Measurements from ENCODE around the gene IKZF1. TPM values are rescaled to one million over a fixed set of nuclear protein-coding genes. Genes with fewer than 3 reads are reported as not detected.
A peak's percentile ranks its signal among the peaks of the same experiment; 100 is the strongest.

Gene IKZF1
- total and polyA plus RNA-seq, 9 of the 15 experiments (the other 6 are each of a cell fraction or from before 2014, with no cell fraction given): 12.6 to 85.3 (median 44.7) TPM

DNA sequence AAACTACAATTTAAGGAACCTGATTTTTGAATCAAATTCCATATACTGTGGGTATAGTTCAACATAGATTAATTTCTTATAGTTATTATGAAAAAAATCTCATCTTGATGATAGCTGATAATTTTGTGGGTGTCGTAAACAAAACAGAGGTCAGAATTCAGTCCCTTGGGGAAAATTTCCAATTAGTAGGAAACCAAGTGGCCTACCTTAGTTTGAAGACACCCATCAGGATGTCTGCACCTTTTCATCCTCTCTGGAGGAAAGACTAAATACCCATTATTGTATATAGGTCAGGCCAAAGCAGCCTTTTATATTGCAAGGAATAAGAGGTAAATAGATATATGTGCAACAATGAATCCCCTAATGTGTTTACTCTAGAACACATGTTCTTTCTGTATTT is 6.4 kb downstream of the IKZF1 start:
- Histone ChIP-seq H3K9ac (ENCODE audit: insufficient read depth in 1 of 2, low read depth in 2 of 2, low read length in 2 of 2) (peak overlapping the region in 1 of 2 experiments; percentile 78; a peak in 1 of 4 replicates), H3K27me3 (ENCODE audit: control insufficient read depth in 2 of 2, insufficient read depth in 2 of 2, low read length in 2 of 2) (no peaks in the 10 kb centered on the region)
- WGBS (ENCODE audit: insufficient coverage, low coverage, missing lambda C conversion rate): 93% methylated on average over 1 of the region's 1 CpG

GRCh38 chr7:50312250-50313162 is 8.0 kb downstream of the IKZF1 start:
- H3K27me3 ChIP-seq (ENCODE audit: control insufficient read depth in 2 of 2, insufficient read depth in 2 of 2, low read length in 2 of 2): no peaks in the 10 kb centered on the region
- ATAC-seq (peak; percentile 25), FAIRE-seq (peak; percentile 6), DNase-seq (ENCODE audit: extremely low read depth in 1 of 4, low spot score in 3 of 4) (peak in 1 of 4 experiments; percentile 47)
- peak overlapping the region; percentile 48 for H3K27ac ChIP-seq (ENCODE audit: extremely low read depth, low read depth, low read length)
- WGBS (ENCODE audit: insufficient coverage, low coverage, missing lambda C conversion rate): 23% methylated on average over 10 of the region's 10 CpGs
- in situ Hi-C loops (cut with MboI) (no loop called here), intact Hi-C loops (cut with micrococcal nuclease) (no loop called here)
- H3K4me1 ChIP-seq (replicated peaks in 1 of 2; ENCODE audit: control insufficient read depth in 2 of 2, insufficient read depth in 2 of 2, low read length in 2 of 2): peaks cover 24 to 77% of the 10 kb centered on the region in 2 experiments
- ChIA-PET POLR2A (interaction anchor here (0.7 to 1.2 kb wide), 8 partner anchors 8 to 26 kb away, joined by 3 to 5 read pairs (median 3); no protein-coding TSS in a partner anchor), CTCF (ENCODE audit: low intra/inter-chr PET ratio) (no interaction called here)
- H3K9me3 ChIP-seq (replicated peaks; ENCODE audit: control insufficient read depth, insufficient read depth, low read depth, low read length): no peaks in the 10 kb centered on the region
- peak overlapping the region; percentile 4; the same call in 1 of the 2 replicates for H3K4me3 ChIP-seq
- H3K9me1 ChIP-seq (ENCODE audit: control insufficient read depth, insufficient read depth, low read length): no peaks in the 10 kb centered on the region
- H3K4me2 ChIP-seq (ENCODE audit: insufficient read depth, low read length): peak overlapping the region; percentile 78
- peaks cover 99% of the 10 kb centered on the region for H3K79me2 ChIP-seq (ENCODE audit: control insufficient read depth, insufficient read depth, low read length)
- no TSS peak for BruUV-seq (replicated peaks)
- H2AFZ ChIP-seq (ENCODE audit: low read depth, low read length): peak overlapping the region; percentile 46
- H3K36me3 ChIP-seq (ENCODE audit: control insufficient read depth, insufficient read depth, low read length): peaks cover 22% of the 10 kb centered on the region
- H4K20me1 ChIP-seq (replicated peaks; ENCODE audit: control insufficient read depth, insufficient read depth, low read length): no peaks in the 10 kb centered on the region
- peak overlapping the region; percentile 54 to 79; a peak in 3 of 4 replicates for H3K9ac ChIP-seq (ENCODE audit: insufficient read depth in 1 of 2, low read depth in 2 of 2, low read length in 2 of 2)
- TF ChIP-seq NR2C1 (IDR thresholded peaks at IDR 0.05) (peak; percentile 14; the same call in 1 of the 2 replicates), NR2C1 (tag; IDR thresholded peaks at IDR 0.05) (no peak), RBBP5 (IDR thresholded peaks at IDR 0.05; ENCODE audit: borderline replicate concordance, insufficient read depth, low read length, poor library complexity, severe bottlenecking) (peak; percentile 59), ZNF175 (CRISPR knock-in tag; IDR thresholded peaks at IDR 0.05; ENCODE audit: low read depth) (no peak)
- TF ChIP-seq, protein P1, sequence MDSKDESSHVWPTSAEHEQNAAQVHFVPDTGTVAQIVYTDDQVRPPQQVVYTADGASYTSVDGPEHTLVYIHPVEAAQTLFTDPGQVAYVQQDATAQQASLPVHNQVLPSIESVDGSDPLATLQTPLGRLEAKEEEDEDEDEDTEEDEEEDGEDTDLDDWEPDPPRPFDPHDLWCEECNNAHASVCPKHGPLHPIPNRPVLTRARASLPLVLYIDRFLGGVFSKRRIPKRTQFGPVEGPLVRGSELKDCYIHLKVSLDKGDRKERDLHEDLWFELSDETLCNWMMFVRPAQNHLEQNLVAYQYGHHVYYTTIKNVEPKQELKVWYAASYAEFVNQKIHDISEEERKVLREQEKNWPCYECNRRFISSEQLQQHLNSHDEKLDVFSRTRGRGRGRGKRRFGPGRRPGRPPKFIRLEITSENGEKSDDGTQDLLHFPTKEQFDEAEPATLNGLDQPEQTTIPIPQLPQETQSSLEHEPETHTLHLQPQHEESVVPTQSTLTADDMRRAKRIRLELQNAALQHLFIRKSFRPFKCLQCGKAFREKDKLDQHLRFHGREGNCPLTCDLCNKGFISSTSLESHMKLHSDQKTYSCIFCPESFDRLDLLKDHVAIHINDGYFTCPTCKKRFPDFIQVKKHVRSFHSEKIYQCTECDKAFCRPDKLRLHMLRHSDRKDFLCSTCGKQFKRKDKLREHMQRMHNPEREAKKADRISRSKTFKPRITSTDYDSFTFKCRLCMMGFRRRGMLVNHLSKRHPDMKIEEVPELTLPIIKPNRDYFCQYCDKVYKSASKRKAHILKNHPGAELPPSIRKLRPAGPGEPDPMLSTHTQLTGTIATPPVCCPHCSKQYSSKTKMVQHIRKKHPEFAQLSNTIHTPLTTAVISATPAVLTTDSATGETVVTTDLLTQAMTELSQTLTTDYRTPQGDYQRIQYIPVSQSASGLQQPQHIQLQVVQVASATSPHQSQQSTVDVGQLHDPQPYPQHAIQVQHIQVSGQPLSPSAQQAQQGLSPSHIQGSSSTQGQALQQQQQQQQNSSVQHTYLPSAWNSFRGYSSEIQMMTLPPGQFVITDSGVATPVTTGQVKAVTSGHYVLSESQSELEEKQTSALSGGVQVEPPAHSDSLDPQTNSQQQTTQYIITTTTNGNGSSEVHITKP (IDR thresholded peaks at IDR 0.05; ENCODE audit: partially characterized antibody): peak; percentile 57

More for the DNA sequence above, 6.4 kb downstream of the IKZF1 start:
- Histone ChIP-seq H4K20me1 (replicated peaks; ENCODE audit: control insufficient read depth, insufficient read depth, low read length) (no peaks in the 10 kb centered on the region), H3K4me2 (ENCODE audit: insufficient read depth, low read length) (peak overlapping the region; percentile 92; the same call in 1 of the 2 replicates), H3K9me3 (replicated peaks; ENCODE audit: control insufficient read depth, insufficient read depth, low read depth, low read length) (no peaks in the 10 kb centered on the region), H3K4me1 (replicated peaks in 1 of 2; ENCODE audit: control insufficient read depth in 2 of 2, insufficient read depth in 2 of 2, low read length in 2 of 2) (peaks cover 18 to 65% of the 10 kb centered on the region in 2 experiments), H2AFZ (ENCODE audit: low read depth, low read length) (no peak overlapping the region; the same call in 1 of the 2 replicates), H3K27ac (ENCODE audit: extremely low read depth, low read depth, low read length) (no peak overlapping the region; the same call in none of the 3 replicates), H3K4me3 (no peak overlapping the region), H3K79me2 (ENCODE audit: control insufficient read depth, insufficient read depth, low read length) (peaks cover 99% of the 10 kb centered on the region), H3K36me3 (ENCODE audit: control insufficient read depth, insufficient read depth, low read length) (peaks cover 13% of the 10 kb centered on the region; the same call in 2 of the 3 replicates), H3K9me1 (ENCODE audit: control insufficient read depth, insufficient read depth, low read length) (no peaks in the 10 kb centered on the region)
- FAIRE-seq: no peak
- ATAC-seq: no peak
- no TSS peak for BruUV-seq (replicated peaks)
- DNase-seq (ENCODE audit: extremely low read depth in 1 of 4, low spot score in 3 of 4): no peak
- intact Hi-C loops (cut with micrococcal nuclease): no loop called here
- in situ Hi-C loops (cut with MboI): no loop called here
- ChIA-PET CTCF (ENCODE audit: low intra/inter-chr PET ratio) (no interaction called here), POLR2A (interaction anchor here (1.2 to 1.6 kb wide), 3 partner anchors 10 to 14 kb away, joined by 3 to 9 read pairs (median 4); no protein-coding TSS in a partner anchor)
- no peak for TF ChIP-seq NR2C2 (CRISPR knock-in tag; IDR thresholded peaks at IDR 0.05)
- TF ChIP-seq NR2C2 (tag; IDR thresholded peaks at IDR 0.05): 0 out of 2 replicates have a peak, but pooled peaks have one; percentile 4
- no peak for TF ChIP-seq SMAD2 (IDR thresholded peaks at IDR 0.05; ENCODE audit: low read depth, low read length)
